Calu3 (cell line): ENCODE data around the gene HSD17B12. TPM values are rescaled to one million over a fixed set of nuclear protein-coding genes. Genes with fewer than 3 reads are reported as not detected.
"Not testable (repeated sequence)": the region's sequence is repeated elsewhere in the genome, so short reads cannot be mapped to it uniquely, and the experiment has no call there.

Experiments used
- BruUV-seq: library from RNA; stranded (reverse); fragments of 400-500 nt; replicated peaks from 2 replicates; lab custom pipeline; 2021; lab: Mats Ljungman, UMichigan
- CTCF ChIA-PET: fragments of 300-600 bp; sonication (Branson Sonifier 250); formaldehyde crosslinking; loops from one replicate; lab custom pipeline; 2022; ENCODE audit warnings: antibody characterized with exemption; lab: Charles Lee
- DNase-seq: peaks from one replicate; pipeline ENCODE4 v3.0.0; 2022
- H3K27ac Mint-ChIP-seq: one replicate; pipeline ENCODE4 v1.8.0; 2022; ENCODE audit warnings: mixed read lengths; ENCODE audit not compliant: unreplicated experiment
- H3K27me3 Mint-ChIP-seq: one replicate; pipeline ENCODE4 v1.8.0; 2022; ENCODE audit warnings: mixed read lengths; ENCODE audit not compliant: unreplicated experiment
- H3K36me3 Mint-ChIP-seq: one replicate; pipeline ENCODE4 v1.8.0; 2022; ENCODE audit warnings: mild to moderate bottlenecking, moderate library complexity, mixed read lengths; ENCODE audit not compliant: insufficient read depth, unreplicated experiment
- H3K4me1 Mint-ChIP-seq: one replicate; pipeline ENCODE4 v1.8.0; 2022; ENCODE audit warnings: mild to moderate bottlenecking, low read depth, mixed read lengths; ENCODE audit not compliant: unreplicated experiment
- H3K4me3 Mint-ChIP-seq: one replicate; pipeline ENCODE4 v1.8.0; 2022; ENCODE audit warnings: mild to moderate bottlenecking, low read depth, moderate library complexity, mixed read lengths; ENCODE audit not compliant: unreplicated experiment
- H3K9me3 Mint-ChIP-seq: one replicate; pipeline ENCODE4 v1.8.0; 2022; ENCODE audit warnings: low read depth, mixed read lengths; ENCODE audit not compliant: unreplicated experiment
- intact Hi-C: fragments of 100-400 bp; cut with micrococcal nuclease; formaldehyde crosslinking; loops from one replicate; pipeline ENCODE4 v1.10.0; 2022; ENCODE audit not compliant: unreplicated experiment
- total RNA-seq: library from RNA; stranded (reverse); gene quantifications from 2 replicates; pipeline ENCODE4 v1.2.3, GENCODE V29; 2022
- TF ChIP-seq, protein P1 (sequence below): fragments of 200-600 bp; IDR thresholded peaks from one replicate; pipeline ENCODE4 v1.8.0; 2022; ENCODE audit warnings: antibody characterized with exemption; ENCODE audit not compliant: unreplicated experiment

The HSD17B12 gene
- total RNA-seq, 1 experiment from 2014 or later, result 114 TPM

DNA sequence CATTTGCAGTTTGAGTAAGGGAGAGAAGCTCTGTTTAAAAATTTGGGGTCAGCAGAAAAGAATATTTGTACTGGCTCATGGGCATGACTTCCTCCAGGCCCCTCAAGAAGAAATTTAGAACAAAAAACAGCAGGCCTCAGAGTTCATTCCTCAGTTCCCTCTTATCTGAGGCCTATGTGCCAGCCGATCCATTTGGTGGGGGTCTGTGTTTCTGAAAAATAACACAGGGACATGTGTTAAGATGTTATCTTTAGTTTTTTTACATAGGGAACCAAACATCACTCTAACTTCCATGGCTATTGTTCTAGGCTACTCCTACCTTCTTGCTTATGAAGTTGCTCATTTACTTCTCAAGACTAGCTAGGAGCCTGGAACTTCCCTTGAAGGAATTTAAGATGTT is 16.2 kb upstream of the HSD17B12 start:
- no peaks in the 10 kb centered on the region for H3K4me1 Mint-ChIP-seq
- H3K36me3 Mint-ChIP-seq, result no peaks in the 10 kb centered on the region
- BruUV-seq, result no TSS peak
- TF ChIP-seq, protein P1, sequence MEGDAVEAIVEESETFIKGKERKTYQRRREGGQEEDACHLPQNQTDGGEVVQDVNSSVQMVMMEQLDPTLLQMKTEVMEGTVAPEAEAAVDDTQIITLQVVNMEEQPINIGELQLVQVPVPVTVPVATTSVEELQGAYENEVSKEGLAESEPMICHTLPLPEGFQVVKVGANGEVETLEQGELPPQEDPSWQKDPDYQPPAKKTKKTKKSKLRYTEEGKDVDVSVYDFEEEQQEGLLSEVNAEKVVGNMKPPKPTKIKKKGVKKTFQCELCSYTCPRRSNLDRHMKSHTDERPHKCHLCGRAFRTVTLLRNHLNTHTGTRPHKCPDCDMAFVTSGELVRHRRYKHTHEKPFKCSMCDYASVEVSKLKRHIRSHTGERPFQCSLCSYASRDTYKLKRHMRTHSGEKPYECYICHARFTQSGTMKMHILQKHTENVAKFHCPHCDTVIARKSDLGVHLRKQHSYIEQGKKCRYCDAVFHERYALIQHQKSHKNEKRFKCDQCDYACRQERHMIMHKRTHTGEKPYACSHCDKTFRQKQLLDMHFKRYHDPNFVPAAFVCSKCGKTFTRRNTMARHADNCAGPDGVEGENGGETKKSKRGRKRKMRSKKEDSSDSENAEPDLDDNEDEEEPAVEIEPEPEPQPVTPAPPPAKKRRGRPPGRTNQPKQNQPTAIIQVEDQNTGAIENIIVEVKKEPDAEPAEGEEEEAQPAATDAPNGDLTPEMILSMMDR, result no peak
- intact Hi-C loops, result no loop called here
- CTCF ChIA-PET, result interaction anchor here (0.6 kb wide), 1 partner anchor 1457 kb away, joined by 4 read pairs; no protein-coding TSS in a partner anchor
- peaks cover 22% of the 10 kb centered on the region for H3K27me3 Mint-ChIP-seq
- H3K4me3 Mint-ChIP-seq, result no peak overlapping the region
- no peaks in the 10 kb centered on the region for H3K9me3 Mint-ChIP-seq
- no peak for DNase-seq
- no peak overlapping the region for H3K27ac Mint-ChIP-seq

DNA sequence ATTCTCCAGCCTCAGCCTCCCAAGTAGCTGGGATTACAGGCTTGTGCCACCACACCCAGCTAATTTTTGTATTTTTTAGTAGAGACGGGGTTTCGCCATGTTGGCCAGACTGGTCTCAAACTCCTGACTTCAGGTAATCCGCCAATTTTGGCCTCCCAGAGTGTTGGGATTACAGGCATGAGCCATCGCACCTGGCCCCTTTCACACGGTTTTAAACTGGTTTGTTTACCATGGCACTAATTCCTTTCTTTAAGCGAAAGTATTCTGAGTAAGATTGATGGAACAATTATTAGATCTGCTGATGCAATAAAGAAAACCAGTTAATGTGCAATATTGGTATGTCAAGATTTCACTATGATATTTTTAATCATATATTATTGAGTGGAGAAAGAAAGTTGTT is 9.3 kb upstream of the HSD17B12 start:
- BruUV-seq, result not testable (repeated sequence)
- peaks cover 28% of the 10 kb centered on the region for H3K27me3 Mint-ChIP-seq

DNA sequence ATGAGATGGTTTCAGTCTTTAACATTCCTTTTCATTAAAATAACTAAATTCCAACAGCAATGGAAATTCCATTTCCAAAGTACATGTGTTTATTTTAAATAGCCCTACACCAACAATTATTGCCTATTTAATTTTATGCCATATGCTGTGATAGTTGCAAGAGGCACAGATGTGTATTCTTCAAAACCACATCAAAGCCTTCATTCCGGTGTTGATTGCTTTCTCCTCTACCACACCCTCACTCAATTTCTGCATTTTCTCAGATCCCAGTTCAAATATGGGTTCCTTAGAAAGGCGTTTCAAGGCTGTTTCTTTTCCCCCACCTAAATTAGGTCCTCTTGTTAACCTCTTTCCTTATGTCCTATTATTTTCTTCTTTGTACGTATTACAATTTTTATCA is 6.0 kb upstream of the HSD17B12 start:
- TF ChIP-seq, protein P1, result no peak
- intact Hi-C loops, result no loop called here
- Mint-ChIP-seq H3K36me3 (no peaks in the 10 kb centered on the region), H3K4me1 (no peaks in the 10 kb centered on the region), H3K9me3 (no peaks in the 10 kb centered on the region), H3K27me3 (peaks cover 22% of the 10 kb centered on the region), H3K4me3 (no peak overlapping the region), H3K27ac (no peak overlapping the region)
- no TSS peak for BruUV-seq
- CTCF ChIA-PET, result no interaction called here
- no peak for DNase-seq

More for the DNA sequence above, 9.3 kb upstream of the HSD17B12 start:
- DNase-seq, H3K9me3 Mint-ChIP-seq, H3K36me3 Mint-ChIP-seq, CTCF ChIA-PET, H3K27ac Mint-ChIP-seq, H3K4me3 Mint-ChIP-seq, H3K4me1 Mint-ChIP-seq, intact Hi-C loops: not testable (repeated sequence)

DNA sequence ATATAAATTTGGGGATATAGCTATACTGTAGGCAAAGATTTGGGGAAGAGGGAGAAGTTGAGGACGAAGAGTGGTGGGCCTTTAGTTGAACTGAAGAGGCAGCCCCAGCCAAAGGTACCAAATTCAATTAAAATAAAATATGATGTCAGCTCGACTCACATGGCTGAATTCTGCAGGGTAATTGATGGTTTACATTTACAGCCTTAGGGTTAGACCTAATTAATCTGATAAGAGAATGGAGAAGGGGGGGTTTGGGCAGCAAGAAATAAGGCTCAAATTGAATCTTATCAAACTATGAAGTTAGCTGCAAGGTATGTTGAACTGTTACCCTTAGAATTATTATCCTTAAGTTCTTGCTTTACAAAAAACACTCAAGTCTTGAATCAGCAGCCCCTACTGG is 3.6 kb upstream of the HSD17B12 start:
- intact Hi-C loops, result no loop called here
- no peak overlapping the region for H3K4me3 Mint-ChIP-seq
- CTCF ChIA-PET, result no interaction called here
- H3K27me3 Mint-ChIP-seq, result peaks cover 15% of the 10 kb centered on the region
- no peak for DNase-seq
- BruUV-seq, result no TSS peak
- no peaks in the 10 kb centered on the region for H3K4me1 Mint-ChIP-seq
- TF ChIP-seq, protein P1, result no peak
- no peak overlapping the region for H3K27ac Mint-ChIP-seq
- peaks cover 20% of the 10 kb centered on the region for H3K36me3 Mint-ChIP-seq
- H3K9me3 Mint-ChIP-seq, result peaks cover 2% of the 10 kb centered on the region

DNA sequence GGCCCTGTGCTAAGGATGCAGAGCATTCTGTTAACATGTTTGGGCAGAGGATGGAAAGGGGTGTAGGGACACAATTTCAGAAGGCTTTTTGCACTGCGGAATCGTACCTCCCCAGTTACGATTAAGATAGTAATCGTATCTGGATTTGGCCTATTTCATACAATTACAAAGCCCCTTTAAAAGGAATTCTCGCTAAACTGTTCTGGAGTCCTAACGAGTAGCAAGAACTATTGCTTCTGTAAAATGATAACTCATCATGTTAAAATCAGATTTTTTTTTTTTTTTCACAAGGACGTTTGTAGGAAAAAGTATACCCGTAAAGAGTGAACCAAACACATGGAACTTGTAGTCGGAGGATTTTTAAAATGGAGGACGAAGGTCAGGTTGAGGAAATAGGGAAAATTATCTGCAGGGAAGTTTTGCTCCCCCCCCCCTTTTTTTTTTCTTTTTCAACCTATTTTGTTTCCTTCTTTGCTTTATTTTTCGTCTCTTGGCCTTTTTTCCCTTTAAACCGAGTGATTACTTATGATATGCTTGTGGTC is 934 bp downstream of the HSD17B12 start:
- peak overlapping the region; percentile 79 for H3K27ac Mint-ChIP-seq
- peak overlapping the region; percentile 81 for H3K4me3 Mint-ChIP-seq
- no peaks in the 10 kb centered on the region for H3K4me1 Mint-ChIP-seq
- no TSS peak for BruUV-seq
- TF ChIP-seq, protein P1, result no peak
- intact Hi-C loops, result loop anchor here (2.0 to 10.0 kb wide), 2 partner anchors 55 to 123 kb away; no protein-coding TSS in a partner anchor
- peaks cover 2% of the 10 kb centered on the region for H3K9me3 Mint-ChIP-seq
- peaks cover 39% of the 10 kb centered on the region for H3K36me3 Mint-ChIP-seq
- no peak for DNase-seq
- CTCF ChIA-PET, result no interaction called here
- H3K27me3 Mint-ChIP-seq, result no peaks in the 10 kb centered on the region

DNA sequence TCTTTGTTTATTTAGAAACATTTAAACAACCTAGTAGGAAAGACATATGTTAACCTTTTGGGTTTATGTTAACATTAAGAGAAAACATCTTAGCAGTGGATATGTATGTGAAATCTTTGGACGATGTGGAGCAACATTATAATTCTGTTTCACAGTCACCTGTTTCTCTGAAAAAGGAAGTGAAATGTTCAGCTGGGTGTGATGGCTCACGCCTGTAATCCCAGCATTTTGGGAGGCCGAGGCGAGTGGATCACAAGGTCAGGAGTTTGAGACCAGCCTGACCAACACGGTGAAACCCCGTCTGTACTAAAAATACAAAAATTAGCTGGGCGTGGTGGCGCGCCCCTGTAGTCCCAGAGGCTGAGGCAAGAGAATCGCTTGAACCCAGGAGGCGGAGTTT is 1.5 kb downstream of the HSD17B12 start:
- BruUV-seq, H3K27me3 Mint-ChIP-seq, DNase-seq, CTCF ChIA-PET, H3K9me3 Mint-ChIP-seq, H3K4me1 Mint-ChIP-seq: not testable (repeated sequence)
- peak overlapping the region; percentile 81 for H3K4me3 Mint-ChIP-seq
- intact Hi-C loops, result loop anchor here (10.0 kb wide), 1 partner anchor 123 kb away; no protein-coding TSS in a partner anchor
- H3K27ac Mint-ChIP-seq, result peak overlapping the region; percentile 79
- H3K36me3 Mint-ChIP-seq, result peaks cover 39% of the 10 kb centered on the region
